Osteocyte (in vitro differentiated cells): ENCODE data around the gene BRIP1. TPM values are rescaled to one million over a fixed set of nuclear protein-coding genes. Genes with fewer than 3 reads are reported as not detected.
"Not testable (repeated sequence)": the region's sequence is repeated elsewhere in the genome, so short reads cannot be mapped to it uniquely, and the experiment has no call there.

Experiments used
- DNase-seq: peaks from one replicate; pipeline ENCODE4 v3.0.0; 2021; ENCODE audit warnings: mixed read lengths; ENCODE audit not compliant: unreplicated experiment; ENCODE audit errors: extremely low spot score
- H3K27ac Mint-ChIP-seq: one replicate; pipeline ENCODE4 v1.8.0; 2021; ENCODE audit warnings: mild to moderate bottlenecking, mixed read lengths; ENCODE audit not compliant: unreplicated experiment
- H3K27me3 Mint-ChIP-seq: one replicate; pipeline ENCODE4 v1.8.0; 2021; ENCODE audit warnings: mixed read lengths; ENCODE audit not compliant: unreplicated experiment
- H3K36me3 Mint-ChIP-seq: one replicate; pipeline ENCODE4 v1.8.0; 2021; ENCODE audit warnings: mixed read lengths; ENCODE audit not compliant: unreplicated experiment
- H3K4me1 Mint-ChIP-seq: one replicate; pipeline ENCODE4 v1.8.0; 2021; ENCODE audit warnings: mixed read lengths; ENCODE audit not compliant: unreplicated experiment
- H3K4me3 Mint-ChIP-seq: one replicate; pipeline ENCODE4 v1.8.0; 2021; ENCODE audit warnings: mild to moderate bottlenecking, moderate library complexity, mixed read lengths; ENCODE audit not compliant: unreplicated experiment
- H3K9me3 Mint-ChIP-seq: one replicate; pipeline ENCODE4 v1.8.0; 2021; ENCODE audit warnings: mixed read lengths; ENCODE audit not compliant: unreplicated experiment
- total RNA-seq: library from RNA; stranded (reverse); gene quantifications from 2 replicates; pipeline ENCODE4 v1.2.1, GENCODE V29; 2021
- TF ChIP-seq, protein P1 (sequence below): fragments of 200-600 bp; sonication (generic); IDR thresholded peaks from 2 replicates; pipeline ENCODE4 v1.5.0; 2021; ENCODE audit warnings: antibody characterized with exemption, mild to moderate bottlenecking, moderate library complexity

Gene BRIP1
- total RNA-seq, 1 donor from 2014 or later: 4.6 TPM

DNA sequence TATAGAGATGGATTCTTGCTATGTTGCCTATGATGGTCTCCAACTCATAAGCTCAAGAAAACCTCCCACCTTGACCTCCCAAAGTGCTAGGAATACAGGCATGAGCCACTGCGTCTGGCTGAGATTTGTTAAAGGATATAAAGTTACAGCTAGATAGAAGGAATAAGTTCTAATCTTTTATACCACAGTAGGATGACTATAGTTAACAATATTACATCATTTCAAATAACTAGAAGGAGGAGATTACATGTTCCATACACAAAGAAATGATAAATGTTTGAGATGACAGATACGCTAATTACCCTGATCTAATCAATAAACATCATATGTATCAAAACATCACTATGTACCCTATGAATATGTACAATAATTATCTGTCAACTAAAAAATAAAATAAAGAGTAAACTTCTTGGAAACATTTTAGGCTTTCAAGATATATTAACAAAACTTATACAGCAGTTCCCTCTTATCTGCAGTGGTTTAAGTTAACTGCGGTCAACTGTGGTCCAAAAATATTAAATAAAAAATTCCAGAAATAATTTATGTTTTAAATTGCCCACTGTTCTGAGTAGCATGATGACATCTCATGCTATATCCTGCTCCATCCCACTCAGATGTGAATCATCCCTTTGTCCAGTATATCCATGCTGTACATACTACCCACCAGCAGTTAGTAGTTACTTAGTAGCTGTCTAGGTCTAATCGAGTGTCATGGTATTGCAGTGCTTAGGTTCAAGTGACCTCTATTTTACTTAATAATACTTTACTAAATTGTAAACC is 143.1 kb downstream of the BRIP1 start:
- no peak for DNase-seq
- Mint-ChIP-seq H3K9me3 (peaks cover 18% of the 10 kb centered on the region), H3K4me3 (no peak overlapping the region)

GRCh38 chr17:61719220-61719619 is 144.1 kb downstream of the BRIP1 start:
- H3K4me1 Mint-ChIP-seq, H3K27me3 Mint-ChIP-seq, H3K4me3 Mint-ChIP-seq, H3K27ac Mint-ChIP-seq, DNase-seq: not testable (repeated sequence)
- Mint-ChIP-seq H3K36me3 (peaks cover 14% of the 10 kb centered on the region), H3K9me3 (peaks cover 18% of the 10 kb centered on the region)

More for the DNA sequence above, 143.1 kb downstream of the BRIP1 start:
- Mint-ChIP-seq H3K27me3 (no peaks in the 10 kb centered on the region), H3K4me1 (no peaks in the 10 kb centered on the region), H3K27ac (no peak overlapping the region), H3K36me3 (peaks cover 12% of the 10 kb centered on the region)
- TF ChIP-seq, protein P1, sequence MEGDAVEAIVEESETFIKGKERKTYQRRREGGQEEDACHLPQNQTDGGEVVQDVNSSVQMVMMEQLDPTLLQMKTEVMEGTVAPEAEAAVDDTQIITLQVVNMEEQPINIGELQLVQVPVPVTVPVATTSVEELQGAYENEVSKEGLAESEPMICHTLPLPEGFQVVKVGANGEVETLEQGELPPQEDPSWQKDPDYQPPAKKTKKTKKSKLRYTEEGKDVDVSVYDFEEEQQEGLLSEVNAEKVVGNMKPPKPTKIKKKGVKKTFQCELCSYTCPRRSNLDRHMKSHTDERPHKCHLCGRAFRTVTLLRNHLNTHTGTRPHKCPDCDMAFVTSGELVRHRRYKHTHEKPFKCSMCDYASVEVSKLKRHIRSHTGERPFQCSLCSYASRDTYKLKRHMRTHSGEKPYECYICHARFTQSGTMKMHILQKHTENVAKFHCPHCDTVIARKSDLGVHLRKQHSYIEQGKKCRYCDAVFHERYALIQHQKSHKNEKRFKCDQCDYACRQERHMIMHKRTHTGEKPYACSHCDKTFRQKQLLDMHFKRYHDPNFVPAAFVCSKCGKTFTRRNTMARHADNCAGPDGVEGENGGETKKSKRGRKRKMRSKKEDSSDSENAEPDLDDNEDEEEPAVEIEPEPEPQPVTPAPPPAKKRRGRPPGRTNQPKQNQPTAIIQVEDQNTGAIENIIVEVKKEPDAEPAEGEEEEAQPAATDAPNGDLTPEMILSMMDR: no peak

- Mint-ChIP-seq H3K36me3 (peaks cover 14% of the 10 kb centered on the region), H3K27me3 (no peaks in the 10 kb centered on the region), H3K4me1 (no peaks in the 10 kb centered on the region), H3K27ac (no peak overlapping the region), H3K4me3 (no peak overlapping the region), H3K9me3 (peaks cover 18% of the 10 kb centered on the region)
- TF ChIP-seq, protein P1: no peak
- DNase-seq: no peak
Measured at GRCh38 chr17:61718022-61718421, 145.3 kb downstream of the BRIP1 start.

GRCh38 chr17:61717352-61717751 is 146.0 kb downstream of the BRIP1 start:
- H3K27me3 Mint-ChIP-seq: no peaks in the 10 kb centered on the region
- no peak overlapping the region for H3K27ac Mint-ChIP-seq
- DNase-seq: no peak
- peaks cover 18% of the 10 kb centered on the region for H3K9me3 Mint-ChIP-seq
- H3K36me3 Mint-ChIP-seq: peaks cover 14% of the 10 kb centered on the region
- no peak overlapping the region for H3K4me3 Mint-ChIP-seq
- TF ChIP-seq, protein P1: no peak
- H3K4me1 Mint-ChIP-seq: no peaks in the 10 kb centered on the region

DNA sequence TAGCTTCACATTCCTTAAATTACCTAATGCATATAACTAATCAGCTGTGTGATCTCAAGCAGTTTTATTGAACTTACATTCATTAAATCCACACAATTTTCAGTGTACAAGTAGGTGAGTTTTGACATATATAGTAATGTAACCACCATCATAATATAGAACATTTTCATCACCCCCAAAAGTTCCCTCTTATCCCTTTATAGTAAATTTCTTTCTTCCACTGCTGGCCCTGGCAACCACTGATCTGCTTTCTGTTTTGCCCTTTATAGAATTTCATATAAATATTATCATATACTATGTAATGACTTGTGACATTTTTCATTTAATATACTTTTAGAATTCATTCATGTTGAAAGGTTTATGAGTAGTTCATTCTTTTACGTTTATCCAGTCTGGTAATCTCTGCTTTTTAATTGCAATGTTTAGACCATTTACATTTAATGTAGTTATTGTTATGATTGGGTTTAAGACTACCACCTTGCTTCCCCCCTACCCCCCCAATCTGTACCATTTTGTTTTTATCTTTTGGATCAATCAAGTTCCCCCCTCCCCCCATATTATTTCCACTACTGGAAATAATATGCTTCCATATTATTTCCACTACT is 147.0 kb downstream of the BRIP1 start:
- DNase-seq: no peak
- Mint-ChIP-seq H3K27me3 (no peaks in the 10 kb centered on the region), H3K36me3 (peaks cover 14% of the 10 kb centered on the region), H3K9me3 (peaks cover 18% of the 10 kb centered on the region), H3K4me3 (no peak overlapping the region), H3K27ac (no peak overlapping the region), H3K4me1 (no peaks in the 10 kb centered on the region)
- TF ChIP-seq, protein P1: no peak
